OCI-LY1 (cell line): ENCODE results near the gene SLC22A3.

Experiments
- EZH2 ChIP-seq: fragments of 200-600 bp; sonication (generic), shearing (Covaris generic); IDR thresholded peaks from 2 replicates; pipeline ENCODE4 v1.8.0; 2017; ENCODE audit warnings: borderline replicate concordance, mixed run types, mild to moderate bottlenecking, antibody characterized with exemption, low read length, moderate library complexity, mixed read lengths
- TF ChIP-seq, protein P1 (sequence below): fragments of 200-600 bp; sonication (generic), shearing (Covaris generic); IDR thresholded peaks from 2 replicates; pipeline ENCODE4 v1.5.1; 2017; ENCODE audit warnings: mild to moderate bottlenecking, antibody characterized with exemption, low read length, moderate library complexity, mixed read lengths

DNA sequence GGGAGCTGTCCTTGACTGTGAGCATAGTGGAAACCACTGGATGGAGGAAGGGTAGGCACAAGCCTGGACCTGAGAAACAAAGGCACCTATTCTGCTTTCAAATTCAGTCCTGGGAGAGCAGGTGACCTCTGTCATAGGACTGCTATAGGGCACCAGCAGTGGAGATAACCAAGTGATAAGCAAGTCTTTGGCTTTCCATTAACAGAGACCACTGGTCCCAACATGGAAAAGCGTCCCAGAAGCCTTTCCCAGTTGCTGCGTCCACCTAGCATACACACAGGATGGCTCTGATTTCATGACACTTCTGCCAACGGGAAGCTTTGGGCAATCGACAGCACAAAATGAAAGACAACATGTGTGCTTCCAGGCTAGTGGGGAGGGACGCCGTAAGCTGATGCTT lies 8.9 kb downstream of the SLC22A3 start:
- no peak for TF ChIP-seq EZH2
- TF ChIP-seq, protein P1, sequence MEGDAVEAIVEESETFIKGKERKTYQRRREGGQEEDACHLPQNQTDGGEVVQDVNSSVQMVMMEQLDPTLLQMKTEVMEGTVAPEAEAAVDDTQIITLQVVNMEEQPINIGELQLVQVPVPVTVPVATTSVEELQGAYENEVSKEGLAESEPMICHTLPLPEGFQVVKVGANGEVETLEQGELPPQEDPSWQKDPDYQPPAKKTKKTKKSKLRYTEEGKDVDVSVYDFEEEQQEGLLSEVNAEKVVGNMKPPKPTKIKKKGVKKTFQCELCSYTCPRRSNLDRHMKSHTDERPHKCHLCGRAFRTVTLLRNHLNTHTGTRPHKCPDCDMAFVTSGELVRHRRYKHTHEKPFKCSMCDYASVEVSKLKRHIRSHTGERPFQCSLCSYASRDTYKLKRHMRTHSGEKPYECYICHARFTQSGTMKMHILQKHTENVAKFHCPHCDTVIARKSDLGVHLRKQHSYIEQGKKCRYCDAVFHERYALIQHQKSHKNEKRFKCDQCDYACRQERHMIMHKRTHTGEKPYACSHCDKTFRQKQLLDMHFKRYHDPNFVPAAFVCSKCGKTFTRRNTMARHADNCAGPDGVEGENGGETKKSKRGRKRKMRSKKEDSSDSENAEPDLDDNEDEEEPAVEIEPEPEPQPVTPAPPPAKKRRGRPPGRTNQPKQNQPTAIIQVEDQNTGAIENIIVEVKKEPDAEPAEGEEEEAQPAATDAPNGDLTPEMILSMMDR: no peak
